Smooth muscle cell (in vitro differentiated cells): ENCODE data around the gene EFNA5. TPM values are rescaled to one million over a fixed set of nuclear protein-coding genes. Genes with fewer than 3 reads are reported as not detected.

Source experiments
- DNase-seq: peaks from one replicate; lab custom pipeline; 2025; ENCODE audit not compliant: unreplicated experiment; lab: John Stamatoyannopoulos, UW
- H2AFZ ChIP-seq: fragments of 200-600 bp; sonication (generic); 2 replicates; pipeline ENCODE4 v1.6.0; 2016; ENCODE audit warnings: antibody characterized with exemption, low read depth, mild to moderate bottlenecking
- H3F3A ChIP-seq: fragments of 200-600 bp; sonication (generic); 2 replicates; pipeline ENCODE4 v1.6.0; 2017; ENCODE audit warnings: antibody characterized with exemption, low read depth
- H3K27ac ChIP-seq: fragments of 200-600 bp; sonication (generic); 2 replicates; pipeline ENCODE4 v1.5.1; 2016; ENCODE audit warnings: low read depth, mild to moderate bottlenecking
- H3K27me3 ChIP-seq: fragments of 200-600 bp; sonication (generic); 2 replicates; pipeline ENCODE4 v1.6.1; 2016; ENCODE audit warnings: low read depth, mild to moderate bottlenecking
- H3K36me3 ChIP-seq: fragments of 200-600 bp; sonication (generic); 2 replicates; pipeline ENCODE4 v1.5.1; 2016; ENCODE audit warnings: low read depth
- H3K4me1 ChIP-seq: fragments of 200-600 bp; sonication (generic); 2 replicates; pipeline ENCODE4 v1.5.1; 2016; ENCODE audit warnings: low read depth
- H3K4me2 ChIP-seq: fragments of 200-600 bp; sonication (generic); 2 replicates; pipeline ENCODE4 v1.6.0; 2016; ENCODE audit warnings: mild to moderate bottlenecking
- H3K4me3 ChIP-seq: fragments of 200-600 bp; sonication (generic); 2 replicates; pipeline ENCODE4 v1.5.1; 2016; ENCODE audit warnings: mild to moderate bottlenecking
- H3K79me2 ChIP-seq: fragments of 200-600 bp; sonication (generic); 2 replicates; pipeline ENCODE4 v1.6.0; 2016; ENCODE audit warnings: low read depth, mild to moderate bottlenecking
- H3K9ac ChIP-seq: fragments of 200-600 bp; sonication (generic); 2 replicates; pipeline ENCODE4 v1.6.0; 2016; ENCODE audit warnings: low read depth
- H3K9me3 ChIP-seq: fragments of 200-600 bp; sonication (generic); replicated peaks from 2 replicates; pipeline ENCODE4 v1.5.1; 2016; ENCODE audit warnings: low read depth
- H4K20me1 ChIP-seq: fragments of 200-600 bp; sonication (generic); 2 replicates; pipeline ENCODE4 v1.6.0; 2016; ENCODE audit warnings: low read depth
- CTCF ChIP-seq: fragments of 200-600 bp; sonication (generic); IDR thresholded peaks from 2 replicates; pipeline ENCODE4 v1.5.1; 2017; ENCODE audit warnings: borderline replicate concordance, mild to moderate bottlenecking, antibody characterized with exemption; ENCODE audit not compliant: insufficient read depth, poor library complexity, severe bottlenecking
- WGBS: methylation state at CpG from one replicate; pipeline ENCODE4 v1.1.7; 2016; ENCODE audit warnings: low lambda C conversion rate; 5-methylcytosine and 5-hydroxymethylcytosine counted together
- polyA plus RNA-seq: library from polyadenylated mRNA; unstranded; fragments of >200 nt; fragmentation: Nextera tagmentation; extraction: Ambion mirVana; gene quantifications from 2 replicates; pipeline ENCODE4 v1.2.1, GENCODE V29; 2016
- total RNA-seq: library from RNA; depleted of rRNA; stranded (reverse); fragments of >200 nt; gene quantifications from 2 replicates; pipeline ENCODE4 v1.2.3, GENCODE V29; 2014

The EFNA5 gene
- total and polyA plus RNA-seq, 2 experiments from 2014 or later, result 0.32 to 8.8 TPM

- Histone ChIP-seq H4K20me1 (no peaks in the 10 kb centered on the region), H3K79me2 (no peaks in the 10 kb centered on the region)
Measured at GRCh38 chr5:107446972-107447371, 223.8 kb downstream of the EFNA5 start.

GRCh38 chr5:107444300-107444699, 226.4 kb downstream of the EFNA5 start:
- H4K20me1 ChIP-seq, result no peaks in the 10 kb centered on the region
- no peak overlapping the region for H2AFZ ChIP-seq
- peaks cover 8% of the 10 kb centered on the region for H3K4me1 ChIP-seq
- no peaks in the 10 kb centered on the region for H3F3A ChIP-seq
- no peak overlapping the region for H3K4me2 ChIP-seq
- H3K79me2 ChIP-seq, result no peaks in the 10 kb centered on the region
- 98% methylated on average over 3 of the region's 3 CpGs for WGBS
- no peak overlapping the region for H3K4me3 ChIP-seq
- no peaks in the 10 kb centered on the region for H3K9me3 ChIP-seq
- no peak overlapping the region for H3K27ac ChIP-seq
- H3K9ac ChIP-seq, result no peak overlapping the region
- H3K36me3 ChIP-seq, result no peaks in the 10 kb centered on the region
- no peak for DNase-seq
- TF ChIP-seq CTCF, result no peak
- no peaks in the 10 kb centered on the region for H3K27me3 ChIP-seq

More at GRCh38 chr5:107446972-107447371, 223.8 kb downstream of the EFNA5 start:
- Histone ChIP-seq H3K4me2 (no peak overlapping the region), H3K27me3 (no peaks in the 10 kb centered on the region), H3K36me3 (no peaks in the 10 kb centered on the region), H3F3A (no peaks in the 10 kb centered on the region), H3K9me3 (no peaks in the 10 kb centered on the region), H3K4me1 (peaks cover 8% of the 10 kb centered on the region), H3K9ac (no peak overlapping the region), H3K27ac (no peak overlapping the region), H2AFZ (no peak overlapping the region), H3K4me3 (no peak overlapping the region)
- no peak for DNase-seq
- 95% methylated on average over 3 of the region's 3 CpGs for WGBS
- no peak for TF ChIP-seq CTCF

- Histone ChIP-seq H3F3A (no peaks in the 10 kb centered on the region), H3K27me3 (no peaks in the 10 kb centered on the region), H3K4me1 (peaks cover 8% of the 10 kb centered on the region), H3K9me3 (no peaks in the 10 kb centered on the region), H3K79me2 (no peaks in the 10 kb centered on the region), H3K4me2 (no peak overlapping the region), H4K20me1 (no peaks in the 10 kb centered on the region), H2AFZ (no peak overlapping the region), H3K9ac (no peak overlapping the region), H3K27ac (no peak overlapping the region), H3K36me3 (no peaks in the 10 kb centered on the region), H3K4me3 (no peak overlapping the region)
- TF ChIP-seq CTCF, result no peak
- 99% methylated on average over 3 of the region's 3 CpGs for WGBS
- DNase-seq, result no peak
Measured at GRCh38 chr5:107443897-107444296, 226.8 kb downstream of the EFNA5 start.

GRCh38 chr5:107442452-107442851, 228.3 kb downstream of the EFNA5 start:
- no peaks in the 10 kb centered on the region for H4K20me1 ChIP-seq
- H3K4me3 ChIP-seq, result no peak overlapping the region
- 99% methylated on average over 2 of the region's 2 CpGs for WGBS
- H3K9me3 ChIP-seq, result no peaks in the 10 kb centered on the region
- H3K9ac ChIP-seq, result no peak overlapping the region
- no peak for TF ChIP-seq CTCF
- no peaks in the 10 kb centered on the region for H3K36me3 ChIP-seq
- DNase-seq, result no peak
- no peak overlapping the region for H3K4me2 ChIP-seq
- H3K4me1 ChIP-seq, result peaks cover 8% of the 10 kb centered on the region
- H3K27ac ChIP-seq, result no peak overlapping the region
- H3K27me3 ChIP-seq, result no peaks in the 10 kb centered on the region
- H3F3A ChIP-seq, result no peaks in the 10 kb centered on the region
- H3K79me2 ChIP-seq, result no peaks in the 10 kb centered on the region
- H2AFZ ChIP-seq, result no peak overlapping the region
